IMR-90 (cell line): ENCODE measurements around the gene HSPB7. TPM values are rescaled to one million over a fixed set of nuclear protein-coding genes. Genes with fewer than 3 reads are reported as not detected.

Experiments used
- ATAC-seq: fragments of 200-7000 bp; cut with Tn5 transposase; 2 replicates; pipeline ENCODE4 v1.9.1; 2020; ENCODE audit warnings: low read depth, mild to moderate bottlenecking, moderate library complexity
- BruUV-seq: library from RNA; stranded (reverse); fragments of 400-500 nt; replicated peaks from 2 replicates; lab custom pipeline; 2021; lab: Mats Ljungman, UMichigan
- CTCF ChIA-PET: fragments of 300-600 bp; formaldehyde crosslinking; extraction: SDS; loops from one replicate; lab custom pipeline; 2021; ENCODE audit warnings: antibody characterized with exemption; lab: Yijun Ruan, JAX
- POLR2A ChIA-PET: fragments of 300-600 bp; sonication (Branson Sonifier 250); formaldehyde crosslinking; loops from one replicate; lab custom pipeline; 2022; ENCODE audit warnings: antibody characterized with exemption; ENCODE audit not compliant: unreplicated experiment; lab: Charles Lee
- DNase-seq: peaks from one replicate; pipeline ENCODE4 v3.0.0; 2013
- H2AFZ ChIP-seq: replicated peaks from 2 replicates; pipeline ENCODE3; 2013; ENCODE audit warnings: low read length, mild to moderate bottlenecking; ENCODE audit not compliant: poor library complexity
- H2AK5ac ChIP-seq: 2 replicates; pipeline ENCODE4 v1.6.1; 2013; ENCODE audit warnings: low read depth, low read length, inconsistent platforms
- H2AK9ac ChIP-seq: replicated peaks from 2 replicates; pipeline ENCODE3; 2013; ENCODE audit warnings: mild to moderate bottlenecking, low read depth, low read length, moderate library complexity; ENCODE audit not compliant: poor library complexity
- H2BK120ac ChIP-seq: 2 replicates; pipeline ENCODE4 v1.6.1; 2013; ENCODE audit warnings: low read depth, low read length, inconsistent platforms
- H2BK15ac ChIP-seq: 3 replicates; pipeline ENCODE4 v1.6.1; 2013; ENCODE audit warnings: low read depth, low read length, inconsistent platforms
- H2BK20ac ChIP-seq: 2 replicates; pipeline ENCODE4 v1.6.1; 2013; ENCODE audit warnings: low read depth, mild to moderate bottlenecking, inconsistent platforms, low read length, moderate library complexity
- H2BK5ac ChIP-seq: 2 replicates; pipeline ENCODE4 v1.6.1; 2013; ENCODE audit warnings: mild to moderate bottlenecking, low read depth, low read length, inconsistent platforms; ENCODE audit not compliant: poor library complexity, severe bottlenecking
- H3K14ac ChIP-seq: replicated peaks from 2 replicates; pipeline ENCODE4 v1.6.1; 2013; ENCODE audit warnings: low read depth, low read length, inconsistent platforms
- H3K18ac ChIP-seq: 2 replicates; pipeline ENCODE4 v1.6.1; 2013; ENCODE audit warnings: low read depth, low read length, control low read depth
- H3K23ac ChIP-seq: 2 replicates; pipeline ENCODE4 v1.6.1; 2013; ENCODE audit warnings: low read depth, low read length, inconsistent platforms
- H3K27ac ChIP-seq: 2 replicates; pipeline ENCODE4 v1.5.1; 2013; ENCODE audit warnings: mild to moderate bottlenecking, control low read depth, low read length; ENCODE audit not compliant: insufficient read depth
- H3K27me3 ChIP-seq: 2 replicates; pipeline ENCODE4 v1.6.1; 2013; ENCODE audit warnings: low read length; ENCODE audit not compliant: control insufficient read depth, insufficient read depth
- H3K36me3 ChIP-seq: 2 replicates; pipeline ENCODE4 v1.6.1; 2013; ENCODE audit warnings: low read length, mixed read lengths; ENCODE audit not compliant: control insufficient read depth, insufficient read depth
- H3K4ac ChIP-seq: 2 replicates; pipeline ENCODE4 v1.6.1; 2013; ENCODE audit warnings: low read depth, low read length, inconsistent platforms
- H3K4me1 ChIP-seq: 2 replicates; pipeline ENCODE4 v1.6.1; 2013; ENCODE audit warnings: low read length, mixed read lengths; ENCODE audit not compliant: control insufficient read depth, insufficient read depth
- H3K4me2 ChIP-seq: 2 replicates; pipeline ENCODE4 v1.6.1; 2013; ENCODE audit warnings: low read depth, mild to moderate bottlenecking, control low read depth, low read length, moderate library complexity
- H3K4me3 ChIP-seq: 2 replicates; pipeline ENCODE4 v1.5.1; 2013; ENCODE audit warnings: low read depth, mild to moderate bottlenecking, control low read depth, low read length, moderate library complexity; ENCODE audit not compliant: insufficient read depth
- H3K56ac ChIP-seq: 2 replicates; pipeline ENCODE4 v1.6.1; 2013; ENCODE audit warnings: low read length, inconsistent platforms; ENCODE audit not compliant: insufficient read depth; ENCODE audit errors: extremely low read depth
- H3K79me1 ChIP-seq, 2 experiments: 2 replicates each; pipeline ENCODE4 v1.6.1; 2013; ENCODE audit warnings: low read length in 2 of 2, inconsistent platforms in 1 of 2, low read depth in 1 of 2
- H3K9ac ChIP-seq: 2 replicates; pipeline ENCODE4 v1.6.1; 2013; ENCODE audit warnings: low read depth, low read length, control low read depth
- H3K9me1 ChIP-seq: 2 replicates; pipeline ENCODE4 v1.6.1; 2013; ENCODE audit warnings: low read length, inconsistent platforms; ENCODE audit not compliant: insufficient read depth
- H3K9me3 ChIP-seq: 2 replicates; pipeline ENCODE4 v1.6.1; 2013; ENCODE audit warnings: low read length; ENCODE audit not compliant: control insufficient read depth, insufficient read depth
- H4K20me1 ChIP-seq: 2 replicates; pipeline ENCODE4 v1.6.1; 2013; ENCODE audit warnings: low read length, inconsistent platforms; ENCODE audit not compliant: insufficient read depth
- H4K5ac ChIP-seq: 2 replicates; pipeline ENCODE4 v1.6.1; 2013; ENCODE audit warnings: mild to moderate bottlenecking, low read depth, low read length, control low read depth
- H4K8ac ChIP-seq, 2 experiments: 2 replicates each; pipeline ENCODE4 v1.6.1; 2013; ENCODE audit warnings: low read depth in 2 of 2, low read length in 2 of 2, control low read depth in 1 of 2, inconsistent platforms in 1 of 2
- H4K91ac ChIP-seq: 2 replicates; pipeline ENCODE4 v1.6.1; 2013; ENCODE audit warnings: low read depth, low read length, inconsistent platforms; ENCODE audit not compliant: insufficient read depth
- BHLHE40 ChIP-seq: fragments of 150-350 bp; IDR thresholded peaks from 2 replicates; pipeline ENCODE4 v1.6.1; 2016; ENCODE audit warnings: mild to moderate bottlenecking, low read depth, low read length
- CEBPB ChIP-seq: IDR thresholded peaks from 2 replicates; pipeline ENCODE4 v1.6.1; 2012; ENCODE audit warnings: low read depth, low read length, improper control_type of control experiment
- CHD1 ChIP-seq: IDR thresholded peaks from 2 replicates; pipeline ENCODE4 v1.6.1; 2012; ENCODE audit warnings: low read depth, low read length, improper control_type of control experiment
- CTCF ChIP-seq: conservative IDR thresholded peaks from 2 replicates; pipeline ENCODE4 v1.5.1; 2012; ENCODE audit warnings: mild to moderate bottlenecking, low read depth, low read length, improper control_type of control experiment
- ELK1 ChIP-seq: fragments of 150-350 bp; IDR thresholded peaks from 2 replicates; pipeline ENCODE4 v1.6.1; 2016; ENCODE audit warnings: low read depth, mild to moderate bottlenecking, low read length, moderate library complexity, borderline replicate concordance
- FOS ChIP-seq: fragments of 150-350 bp; IDR thresholded peaks from 2 replicates; pipeline ENCODE4 v1.6.1; 2016; ENCODE audit warnings: low read depth, low read length
- MAFK ChIP-seq: IDR thresholded peaks from 2 replicates; pipeline ENCODE4 v1.6.1; 2012; ENCODE audit warnings: low read depth, low read length, improper control_type of control experiment
- MAZ ChIP-seq: IDR thresholded peaks from 2 replicates; pipeline ENCODE4 v1.6.1; 2012; ENCODE audit warnings: low read depth, mild to moderate bottlenecking, low read length, improper control_type of control experiment, moderate library complexity, borderline replicate concordance
- MXI1 ChIP-seq: IDR thresholded peaks from 2 replicates; pipeline ENCODE4 v1.6.1; 2012; ENCODE audit warnings: low read depth, mild to moderate bottlenecking, low read length, moderate library complexity, borderline replicate concordance
- NFE2L2 ChIP-seq: fragments of 150-350 bp; IDR thresholded peaks from 2 replicates; pipeline ENCODE4 v1.6.1; 2016; ENCODE audit warnings: low read depth, mild to moderate bottlenecking, low read length
- POLR2A ChIP-seq: IDR thresholded peaks from 2 replicates; pipeline ENCODE4 v1.6.1; 2012; ENCODE audit warnings: mild to moderate bottlenecking, low read depth, low read length
- RAD21 ChIP-seq: IDR thresholded peaks from 2 replicates; pipeline ENCODE4 v1.6.1; 2012; ENCODE audit warnings: low read length, improper control_type of control experiment
- RCOR1 ChIP-seq: IDR thresholded peaks from 2 replicates; pipeline ENCODE4 v1.6.1; 2012; ENCODE audit warnings: mild to moderate bottlenecking, low read length, improper control_type of control experiment; ENCODE audit not compliant: insufficient replicate concordance
- RFX5 ChIP-seq: IDR thresholded peaks from 2 replicates; pipeline ENCODE4 v1.8.0; 2012; ENCODE audit warnings: low read depth, mild to moderate bottlenecking, low read length, moderate library complexity
- SMC3 ChIP-seq: fragments of 150-350 bp; IDR thresholded peaks from 2 replicates; pipeline ENCODE4 v1.6.1; 2016; ENCODE audit warnings: low read depth, mild to moderate bottlenecking, antibody characterized with exemption, low read length, moderate library complexity
- USF2 ChIP-seq: fragments of 150-350 bp; IDR thresholded peaks from 2 replicates; pipeline ENCODE4 v1.6.1; 2017; ENCODE audit warnings: mild to moderate bottlenecking, antibody characterized with exemption, low read length, low read depth
- WGBS, 2 experiments: methylation state at CpG; one replicate each; pipeline versions ENCODE4 v1.1.5 to v1.1.7; 2013; ENCODE audit warnings: missing lambda C conversion rate in 2 of 2; ENCODE audit not compliant: insufficient read length in 1 of 2; ENCODE audit errors: extremely low coverage in 2 of 2; 5-methylcytosine and 5-hydroxymethylcytosine counted together
- dilution Hi-C: fragments of 300-500 bp; cut with HindIII; formaldehyde crosslinking; loops from one replicate; pipeline ENCODE4 v1.14.3; 2018; ENCODE audit warnings: low sequenced_read_pairs; ENCODE audit not compliant: unreplicated experiment
- in situ Hi-C: fragments of 300-500 bp; cut with MboI; formaldehyde crosslinking; loops from 3 replicates; pipeline ENCODE4 v1.14.3; 2019; ENCODE audit warnings: low sequenced_read_pairs, inconsistent platforms, mixed read lengths
- intact Hi-C: fragments of 100-400 bp; cut with micrococcal nuclease; formaldehyde crosslinking; loops from 2 replicates; pipeline ENCODE4 v1.10.0; 2022
- polyA plus RNA-seq, 3 experiments: library from polyadenylated mRNA; depleted of rRNA; stranded (reverse); fragments of >200 nt; gene quantifications; 2 replicates each; pipeline ENCODE4 v1.2.3, GENCODE V29; 2012; ENCODE audit warnings: low replicate concordance in 1 of 3
- total RNA-seq: library from RNA; depleted of rRNA; stranded (reverse); fragments of >200 nt; gene quantifications from 2 replicates; pipeline ENCODE4 v1.2.3, GENCODE V29; 2012

Gene HSPB7
- total and polyA plus RNA-seq, 2 of the 4 experiments (the other 2 are of a cell fraction) = 0.54 to 3.0 TPM

- dilution Hi-C loops = no loop called here
- Histone ChIP-seq H3K4me1 (peaks cover 2% of the 10 kb centered on the region; the same call in 1 of the 2 replicates), H3K27me3 (peaks cover 15% of the 10 kb centered on the region; the same call in 1 of the 2 replicates), H3K4me2 (no peak overlapping the region), H4K91ac (no peak overlapping the region), H2BK120ac (no peak overlapping the region), H3K18ac (no peak overlapping the region), H3K79me1 (no peaks in the 10 kb centered on the region), H2BK20ac (no peak overlapping the region), H3K27ac (no peak overlapping the region), H3K23ac (no peak overlapping the region), H4K8ac (no peak overlapping the region), H2BK15ac (no peak overlapping the region), H4K5ac (no peak overlapping the region), H3K56ac (no peak overlapping the region), H3K14ac (no peak overlapping the region), H3K9me1 (no peaks in the 10 kb centered on the region), H2AFZ (no peak overlapping the region), H4K20me1 (no peaks in the 10 kb centered on the region), H2BK5ac (no peak overlapping the region), H2AK5ac (no peak overlapping the region), H3K9me3 (no peaks in the 10 kb centered on the region), H2AK9ac (no peak overlapping the region), H3K9ac (no peak overlapping the region), H3K4me3 (no peak overlapping the region), H3K36me3 (no peaks in the 10 kb centered on the region), H3K4ac (no peak overlapping the region)
- TF ChIP-seq BHLHE40 = no peak
- no peak for TF ChIP-seq NFE2L2
- no peak for TF ChIP-seq CHD1
- no peak for TF ChIP-seq USF2
- TF ChIP-seq RFX5 = no peak
- TF ChIP-seq RAD21 = no peak
- TF ChIP-seq MXI1 = no peak
- TF ChIP-seq FOS = no peak
- no peak for TF ChIP-seq ELK1
- TF ChIP-seq RCOR1 = no peak
- no peak for TF ChIP-seq MAZ
- TF ChIP-seq SMC3 = no peak
- TF ChIP-seq MAFK = no peak
- TF ChIP-seq CTCF = no peak
- TF ChIP-seq CEBPB = no peak
- TF ChIP-seq POLR2A = no peak
- ChIA-PET POLR2A (interaction anchor here (0.5 kb wide), 1 partner anchor 175 kb away, joined by 6 read pairs; no protein-coding TSS in a partner anchor), CTCF (interaction anchor here (1.3 kb wide), 1 partner anchor 184 kb away, joined by 3 read pairs; no protein-coding TSS in a partner anchor)
- intact Hi-C loops = no loop called here
- ATAC-seq (no peak), DNase-seq (no peak)
- WGBS, 2 experiments = 86% methylated on average over 10 of the region's 11 CpGs; no CpG with 5 or more reads in 1 of the 2 experiments
- no TSS peak for BruUV-seq
- in situ Hi-C loops = loop anchor here (5.0 to 10.0 kb wide), 2 partner anchors 64 to 182 kb away; no protein-coding TSS in a partner anchor
Measured at GRCh38 chr1:15998929-15999328, 18.9 kb downstream of the HSPB7 start.
